ENCODE measurements around the gene HES5. TPM values are rescaled to one million over a fixed set of nuclear protein-coding genes. Genes with fewer than 3 reads are reported as not detected.

HES5 gene
- total and polyA plus RNA-seq, 2 donors (not counting 3 experiments of a cell fraction or from before 2014, with no cell fraction given) = 0.07 TPM; not detected in 1

DNA sequence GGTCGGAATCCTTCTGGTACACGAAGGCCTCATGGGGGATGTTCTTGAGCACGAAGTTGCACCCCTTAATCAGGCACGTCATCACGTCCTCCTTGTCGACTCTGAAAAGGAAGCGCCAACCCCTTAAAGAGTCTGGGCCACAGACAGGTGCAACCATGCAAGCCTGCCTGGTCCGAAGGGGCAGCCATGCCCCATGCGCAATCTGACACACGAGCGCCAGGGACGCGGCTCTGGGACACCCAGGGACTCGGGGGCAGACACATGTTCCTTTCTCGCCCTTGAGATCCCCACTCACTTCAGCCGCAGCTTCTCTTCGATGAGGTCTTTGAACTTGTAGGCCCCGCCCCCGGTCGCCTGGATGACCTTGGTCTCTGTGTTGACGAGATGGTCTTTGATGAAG is 9.3 kb downstream of the HES5 start:
- Histone ChIP-seq H4K20me1 (replicated peaks; ENCODE audit: control insufficient read depth, extremely low read depth, insufficient read depth, low read length) (no peaks in the 10 kb centered on the region), H3K27me3 (ENCODE audit: control insufficient read depth in 2 of 2, insufficient read depth in 2 of 2, low read length in 2 of 2) (no peaks in the 10 kb centered on the region), H3K27ac (ENCODE audit: insufficient read depth, low read depth, low read length) (no peak overlapping the region), H2AFZ (ENCODE audit: low read depth, low read length) (no peak overlapping the region), H3K4me2 (ENCODE audit: insufficient read depth, low read length) (no peak overlapping the region), H3K9me1 (replicated peaks; ENCODE audit: control insufficient read depth, extremely low read depth, insufficient read depth, low read length) (no peaks in the 10 kb centered on the region), H3K4me3 (replicated peaks in 1 of 3; ENCODE audit: insufficient read depth in 1 of 3, low read depth in 1 of 3, low read length in 3 of 3) (no peak overlapping the region), H3K9me3 (replicated peaks; ENCODE audit: control insufficient read depth, insufficient read depth, low read length) (no peaks in the 10 kb centered on the region), H3K36me3 (ENCODE audit: control insufficient read depth in 2 of 2, extremely low read depth in 1 of 2, insufficient read depth in 2 of 2, low read length in 2 of 2) (peaks cover 6 to 43% of the 10 kb centered on the region in 2 experiments), H3K9ac (replicated peaks; ENCODE audit: extremely low read depth, insufficient read depth, low read length) (no peak overlapping the region), H3K79me2 (ENCODE audit: control insufficient read depth, insufficient read depth, low read length) (peaks cover 38% of the 10 kb centered on the region), H3K4me1 (ENCODE audit: control insufficient read depth, extremely low read depth, insufficient read depth, low read length) (peaks cover 14% of the 10 kb centered on the region)
- DNase-seq (ENCODE audit: low read depth, low spot score) (no peak), FAIRE-seq (no peak)
- BruUV-seq (replicated peaks) = no TSS peak
- ChIA-PET POLR2A (no interaction called here), CTCF (no interaction called here)
- dilution Hi-C loops (cut with MboI; ENCODE audit: extremely low pct_ligation_motif_present, low sequenced_read_pairs) = no loop called here
- intact Hi-C loops (cut with micrococcal nuclease) = no loop called here
- TF ChIP-seq JUN (IDR thresholded peaks at IDR 0.05; ENCODE audit: borderline replicate concordance, insufficient read depth, insufficient read length, low read depth) = no peak
- no peak for TF ChIP-seq MYC (IDR thresholded peaks at IDR 0.05; ENCODE audit: low read depth, low read length)
- no peak for TF ChIP-seq POLR2A (IDR thresholded peaks at IDR 0.05; ENCODE audit: low read depth, low read length)
- TF ChIP-seq EZH2 (IDR thresholded peaks at IDR 0.05; ENCODE audit: borderline replicate concordance, low read depth, low read length, severe bottlenecking) = no peak
- TF ChIP-seq FOS (IDR thresholded peaks at IDR 0.05; ENCODE audit: borderline replicate concordance, insufficient read depth, low read length) = no peak
- TF ChIP-seq, protein P1, sequence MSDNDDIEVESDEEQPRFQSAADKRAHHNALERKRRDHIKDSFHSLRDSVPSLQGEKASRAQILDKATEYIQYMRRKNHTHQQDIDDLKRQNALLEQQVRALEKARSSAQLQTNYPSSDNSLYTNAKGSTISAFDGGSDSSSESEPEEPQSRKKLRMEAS (IDR thresholded peaks at IDR 0.05; ENCODE audit: insufficient read depth, insufficient read length) = no peak
- TF ChIP-seq POLR2AphosphoS5 (IDR thresholded peaks at IDR 0.05; ENCODE audit: insufficient read depth, low read depth, low read length) = no peak
- TF ChIP-seq, protein P2, sequence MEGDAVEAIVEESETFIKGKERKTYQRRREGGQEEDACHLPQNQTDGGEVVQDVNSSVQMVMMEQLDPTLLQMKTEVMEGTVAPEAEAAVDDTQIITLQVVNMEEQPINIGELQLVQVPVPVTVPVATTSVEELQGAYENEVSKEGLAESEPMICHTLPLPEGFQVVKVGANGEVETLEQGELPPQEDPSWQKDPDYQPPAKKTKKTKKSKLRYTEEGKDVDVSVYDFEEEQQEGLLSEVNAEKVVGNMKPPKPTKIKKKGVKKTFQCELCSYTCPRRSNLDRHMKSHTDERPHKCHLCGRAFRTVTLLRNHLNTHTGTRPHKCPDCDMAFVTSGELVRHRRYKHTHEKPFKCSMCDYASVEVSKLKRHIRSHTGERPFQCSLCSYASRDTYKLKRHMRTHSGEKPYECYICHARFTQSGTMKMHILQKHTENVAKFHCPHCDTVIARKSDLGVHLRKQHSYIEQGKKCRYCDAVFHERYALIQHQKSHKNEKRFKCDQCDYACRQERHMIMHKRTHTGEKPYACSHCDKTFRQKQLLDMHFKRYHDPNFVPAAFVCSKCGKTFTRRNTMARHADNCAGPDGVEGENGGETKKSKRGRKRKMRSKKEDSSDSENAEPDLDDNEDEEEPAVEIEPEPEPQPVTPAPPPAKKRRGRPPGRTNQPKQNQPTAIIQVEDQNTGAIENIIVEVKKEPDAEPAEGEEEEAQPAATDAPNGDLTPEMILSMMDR (IDR thresholded peaks at IDR 0.05; ENCODE audit: extremely low read depth in 1 of 2, insufficient read depth in 1 of 2, low read depth in 1 of 2, low read length in 2 of 2) = no peak
- TF ChIP-seq GATA2 (IDR thresholded peaks at IDR 0.05; ENCODE audit: insufficient read depth, insufficient read length, low read depth, low read length) = no peak

Data from endothelial cell of umbilical vein (primary cell).